Stimulated activated naive CD8-positive, alpha-beta T cell treated with anti-CD3 and anti-CD28 coated beads, Interleukin-15, amount 100 ng/mL, for 72 hours (primary cell): Measurements from ENCODE around the gene MRPS35.
"Not testable (repeated sequence)": the region's sequence is repeated elsewhere in the genome, so short reads cannot be mapped to it uniquely, and the experiment has no call there.

Experiments used
- ATAC-seq: fragments of 150-1000 bp; cut with Tn5 transposase; 2 replicates; pipeline ENCODE4 v1.10.0; 2021; ENCODE audit warnings: mild to moderate bottlenecking, moderate library complexity
- DNase-seq, 2 donors: peaks; one replicate each; pipeline ENCODE4 v3.0.0; 2021 to 2022
- H3K27ac Mint-ChIP-seq, 2 donors: one replicate each; pipeline ENCODE4 v1.8.0; 2022; ENCODE audit warnings: mild to moderate bottlenecking in 2 of 2, mixed read lengths in 2 of 2, moderate library complexity in 2 of 2
- H3K27me3 Mint-ChIP-seq: one replicate; pipeline ENCODE4 v1.8.0; 2022; ENCODE audit warnings: mixed read lengths
- H3K4me1 Mint-ChIP-seq: one replicate; pipeline ENCODE4 v1.8.0; 2022; ENCODE audit warnings: mild to moderate bottlenecking, mixed read lengths
- H3K4me3 Mint-ChIP-seq, 2 donors: one replicate each; pipeline ENCODE4 v1.8.0; 2022; ENCODE audit warnings: mild to moderate bottlenecking in 2 of 2, mixed read lengths in 2 of 2, moderate library complexity in 1 of 2
- H3K9me3 Mint-ChIP-seq, 2 donors: one replicate each; pipeline ENCODE4 v1.8.0; 2022; ENCODE audit warnings: mixed read lengths in 2 of 2

Gene MRPS35

DNA sequence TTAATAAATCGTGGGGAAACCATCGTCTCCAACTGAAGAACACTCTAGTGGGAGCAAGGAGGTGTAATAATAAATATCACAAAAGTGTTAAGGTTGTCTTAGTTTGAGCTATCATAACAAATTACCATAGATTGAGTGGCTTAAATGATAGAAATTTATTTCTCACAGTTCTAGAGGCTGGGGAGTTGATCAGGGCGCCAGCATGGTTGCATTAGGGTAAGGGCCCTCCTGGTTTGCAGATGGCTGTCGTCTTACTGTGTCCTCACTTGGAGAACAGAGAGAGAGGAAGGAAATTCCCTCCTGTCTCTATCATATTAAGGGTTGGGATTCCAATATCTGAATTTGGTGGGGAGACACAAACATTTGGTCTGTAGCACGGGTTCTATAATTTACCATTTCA lies 33.0 kb downstream of the MRPS35 start:
- peaks cover 18% of the 10 kb centered on the region for H3K4me1 Mint-ChIP-seq
- H3K4me3 Mint-ChIP-seq, result no peak overlapping the region
- no peak for DNase-seq
- ATAC-seq, result no peak
- H3K9me3 Mint-ChIP-seq, result no peaks in the 10 kb centered on the region
- H3K27me3 Mint-ChIP-seq, result no peaks in the 10 kb centered on the region
- peak overlapping the region in 1 of 2 donors; percentile 42 for H3K27ac Mint-ChIP-seq

DNA sequence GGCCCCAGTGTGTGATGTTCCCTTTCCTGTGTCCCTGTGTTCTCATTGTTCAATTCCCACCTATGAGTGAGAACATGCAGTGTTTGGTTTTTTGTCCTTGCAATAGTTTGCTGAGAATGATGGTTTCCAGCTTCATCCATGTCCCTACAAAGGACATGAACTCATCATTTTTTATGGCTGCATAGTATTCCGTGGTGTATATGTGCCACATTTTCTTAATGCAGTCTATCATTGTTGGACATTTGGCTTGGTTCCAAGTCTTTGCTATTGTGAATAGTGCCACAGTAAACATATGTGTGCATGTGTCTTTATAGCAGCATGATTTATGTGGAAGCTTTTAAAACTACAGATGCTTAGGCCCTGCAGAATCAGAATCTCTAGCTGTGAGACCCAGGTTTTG lies 35.1 kb downstream of the MRPS35 start:
- not testable (repeated sequence) for H3K4me1 Mint-ChIP-seq, H3K9me3 Mint-ChIP-seq, H3K27me3 Mint-ChIP-seq, DNase-seq, H3K4me3 Mint-ChIP-seq, ATAC-seq, H3K27ac Mint-ChIP-seq

DNA sequence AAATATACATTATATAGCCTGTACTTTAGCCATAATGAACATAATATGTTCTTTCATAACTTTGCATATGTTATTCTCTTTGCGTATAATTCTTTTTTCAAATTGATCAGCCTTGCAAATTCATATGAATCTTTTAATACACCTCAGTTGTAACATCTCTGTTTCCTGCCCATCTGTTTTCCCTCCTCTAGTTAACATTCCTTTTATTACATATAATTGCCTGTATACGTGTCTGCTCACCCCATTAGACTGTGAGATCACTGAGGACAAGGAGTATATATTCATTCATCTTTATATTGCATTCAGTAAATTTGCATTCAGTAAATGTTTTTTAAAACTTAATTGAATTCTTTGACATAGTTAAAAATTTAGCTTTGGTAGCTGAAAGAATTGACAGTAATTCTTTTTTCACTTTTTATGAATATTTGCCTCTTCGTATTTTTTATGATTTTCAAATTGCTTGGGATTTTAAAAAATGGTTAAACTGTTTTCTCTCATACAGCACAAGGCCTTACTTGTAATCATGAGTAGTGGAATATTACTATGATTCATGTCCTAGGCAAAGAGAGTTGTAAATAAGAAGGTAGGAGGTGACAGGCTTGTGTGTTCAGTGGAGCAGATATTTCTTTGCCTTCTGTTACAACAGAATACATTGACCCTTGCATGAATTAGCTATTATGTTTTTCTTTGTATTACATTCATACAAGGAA lies 36.6 kb downstream of the MRPS35 start:
- peaks cover 6% of the 10 kb centered on the region for H3K4me1 Mint-ChIP-seq
- H3K27me3 Mint-ChIP-seq, result no peaks in the 10 kb centered on the region
- DNase-seq (no peak), ATAC-seq (no peak)
- H3K4me3 Mint-ChIP-seq, result no peak overlapping the region
- no peak overlapping the region for H3K27ac Mint-ChIP-seq
- H3K9me3 Mint-ChIP-seq, result no peaks in the 10 kb centered on the region

DNA sequence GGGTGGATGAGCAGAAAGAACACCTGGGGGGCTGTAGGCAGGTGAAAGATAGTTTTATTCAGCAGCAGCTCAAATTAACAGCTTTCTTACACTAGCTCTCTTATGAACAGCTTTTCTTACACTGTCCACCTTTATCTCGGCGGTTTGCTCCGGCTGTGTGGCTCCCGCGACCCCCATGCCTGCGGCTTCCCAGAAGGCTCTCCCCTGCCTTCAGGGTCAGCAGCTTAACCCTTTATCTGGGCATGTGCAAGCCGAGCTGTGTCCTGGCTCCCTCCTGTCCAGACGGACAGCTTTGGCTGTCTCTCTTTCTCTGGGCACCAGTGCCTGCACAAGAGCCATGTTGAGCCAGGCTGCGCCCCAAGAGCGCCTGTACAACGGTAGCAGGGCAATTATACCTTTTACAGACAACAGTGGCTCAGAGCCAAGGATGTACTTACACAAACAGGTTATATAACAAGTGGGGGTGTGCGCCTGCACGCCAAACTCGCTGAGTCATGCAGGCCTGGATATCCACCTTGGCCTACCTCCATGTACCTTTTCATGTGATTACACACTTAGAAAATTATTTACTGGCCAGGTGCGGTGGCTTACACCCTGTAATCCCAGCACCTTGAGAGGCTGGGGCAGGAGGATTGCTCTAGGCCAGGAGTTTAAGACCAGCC lies 40.9 kb downstream of the MRPS35 start:
- no peaks in the 10 kb centered on the region for H3K27me3 Mint-ChIP-seq
- ATAC-seq (no peak), DNase-seq (no peak)
- H3K4me3 Mint-ChIP-seq, result no peak overlapping the region
- H3K4me1 Mint-ChIP-seq, result peaks cover 5% of the 10 kb centered on the region
- H3K9me3 Mint-ChIP-seq, result no peaks in the 10 kb centered on the region
- peak overlapping the region in 1 of 2 donors; percentile 57 for H3K27ac Mint-ChIP-seq

DNA sequence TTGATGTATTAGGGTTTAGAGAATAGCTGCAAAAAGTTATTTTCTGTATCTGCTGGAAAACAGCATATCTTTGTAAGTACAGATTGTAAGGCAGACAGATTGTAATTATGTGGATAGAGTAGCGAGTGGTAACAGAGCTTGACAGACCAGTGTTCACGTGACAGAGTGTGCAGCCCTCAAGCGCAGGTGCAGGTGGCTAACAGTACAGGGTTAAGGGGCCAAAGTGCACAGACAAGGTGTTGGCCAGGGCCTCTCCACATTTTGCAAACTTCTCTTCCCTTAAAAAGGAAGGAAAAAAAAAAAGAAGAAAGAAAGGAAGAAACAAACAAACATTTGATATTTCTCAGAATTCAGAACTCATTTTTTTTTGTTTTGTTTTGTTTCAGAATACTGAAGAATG lies 44.2 kb downstream of the MRPS35 start:
- Mint-ChIP-seq H3K4me1 (no peaks in the 10 kb centered on the region), H3K9me3 (no peaks in the 10 kb centered on the region), H3K27me3 (no peaks in the 10 kb centered on the region), H3K27ac (peak overlapping the region in 1 of 2 donors; percentile 15), H3K4me3 (no peak overlapping the region)
- ATAC-seq (no peak), DNase-seq (no peak)

DNA sequence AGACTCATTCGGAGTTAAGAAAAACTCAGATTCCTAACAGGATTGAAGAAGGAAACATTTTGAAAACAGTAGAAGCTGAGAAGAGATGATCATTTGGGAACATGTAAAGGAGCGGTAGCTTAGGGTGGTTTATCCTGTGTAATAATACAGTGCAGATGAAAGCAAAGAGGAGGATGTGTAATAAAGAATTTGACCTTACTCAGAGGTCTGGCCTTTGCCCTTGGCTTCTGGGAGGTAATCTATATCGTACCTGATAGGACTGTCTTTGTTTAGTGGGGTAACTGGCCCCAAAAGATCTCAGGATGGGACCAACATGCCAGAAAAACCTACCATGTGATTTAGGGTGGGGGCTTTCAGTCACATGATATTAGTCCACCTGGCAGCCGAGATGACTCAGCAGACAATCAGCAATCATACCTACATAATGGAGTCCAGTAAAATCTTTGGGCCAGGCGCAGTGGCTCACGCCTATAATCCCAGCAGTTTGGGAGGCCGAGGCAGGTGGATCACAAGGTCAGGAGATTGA lies 46.1 kb downstream of the MRPS35 start:
- no peaks in the 10 kb centered on the region for H3K9me3 Mint-ChIP-seq
- no peaks in the 10 kb centered on the region for H3K27me3 Mint-ChIP-seq
- H3K27ac Mint-ChIP-seq, result peak overlapping the region in 1 of 2 donors; percentile 12
- no peak for DNase-seq
- no peak overlapping the region for H3K4me3 Mint-ChIP-seq
- ATAC-seq, result no peak
- H3K4me1 Mint-ChIP-seq, result no peaks in the 10 kb centered on the region

DNA sequence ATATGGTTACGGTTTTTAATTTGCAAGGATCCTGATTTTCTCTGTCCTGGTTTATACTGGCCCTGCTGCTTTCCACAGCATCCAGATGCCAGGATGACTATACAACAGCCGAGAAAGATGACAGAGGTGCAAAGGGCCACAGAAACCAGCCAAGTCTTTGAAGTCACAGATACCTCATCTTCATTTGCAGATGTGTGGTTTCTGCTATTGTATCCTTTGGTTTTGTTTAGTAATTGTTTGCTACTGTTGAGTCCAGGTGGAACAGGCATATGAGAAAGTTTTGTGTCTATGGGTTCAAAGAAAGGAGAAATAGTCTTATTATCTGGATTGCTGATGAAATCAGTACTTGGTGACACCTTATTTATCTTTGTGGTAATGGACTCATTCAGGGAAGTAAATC lies 52.1 kb downstream of the MRPS35 start:
- H3K27me3 Mint-ChIP-seq, result no peaks in the 10 kb centered on the region
- DNase-seq, result peak in 1 of 2 donors; percentile 62
- no peak overlapping the region for H3K27ac Mint-ChIP-seq
- ATAC-seq, result peak; percentile 97
- H3K4me3 Mint-ChIP-seq, result no peak overlapping the region
- no peaks in the 10 kb centered on the region for H3K9me3 Mint-ChIP-seq
- H3K4me1 Mint-ChIP-seq, result peaks cover 9% of the 10 kb centered on the region

DNA sequence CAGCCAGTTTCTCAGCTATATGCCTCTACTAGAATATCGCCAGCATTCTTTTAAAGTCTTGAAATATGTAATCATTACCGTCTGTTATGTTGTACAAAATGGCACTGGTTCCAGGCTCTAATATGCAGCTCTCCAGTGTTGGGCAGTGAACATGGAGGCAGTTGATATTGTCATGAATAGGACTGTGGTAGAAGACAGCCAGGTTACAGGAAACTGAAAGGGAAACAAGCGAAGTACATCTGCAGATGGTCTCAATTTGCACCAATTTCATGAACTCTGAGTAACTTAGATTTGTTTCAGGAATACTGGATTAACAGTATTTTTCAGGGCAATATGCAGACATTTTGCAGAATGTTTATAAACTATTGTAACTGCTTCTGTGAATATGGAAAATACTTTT lies 56.0 kb downstream of the MRPS35 start:
- DNase-seq, result no peak
- Mint-ChIP-seq H3K9me3 (no peaks in the 10 kb centered on the region), H3K27me3 (no peaks in the 10 kb centered on the region), H3K4me3 (no peak overlapping the region), H3K27ac (no peak overlapping the region), H3K4me1 (peaks cover 16% of the 10 kb centered on the region)
- ATAC-seq, result no peak

DNA sequence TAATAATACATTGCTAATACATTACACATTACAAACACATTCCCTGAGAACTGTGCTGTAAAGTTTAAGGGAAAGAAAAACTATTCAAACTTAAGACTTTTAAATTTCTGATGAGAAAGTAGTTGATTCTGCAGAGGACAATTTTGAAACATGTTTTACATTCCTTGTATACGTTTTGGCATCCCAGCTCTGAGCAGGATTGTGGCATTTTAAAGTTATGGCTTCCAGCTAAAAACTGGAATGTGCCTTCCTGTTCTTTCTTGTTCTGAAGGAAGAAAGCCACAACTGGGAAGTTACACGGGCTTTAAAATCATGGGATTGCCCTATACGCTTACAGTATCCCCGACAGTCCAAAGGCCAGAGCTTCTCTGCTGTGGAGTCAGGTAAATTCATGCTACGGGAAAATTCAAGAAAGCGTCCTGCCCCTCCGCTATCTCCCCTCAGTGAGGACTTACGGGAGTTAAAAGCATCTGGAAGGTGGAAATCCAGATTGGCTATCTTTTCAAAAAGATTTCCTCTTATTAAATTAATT lies 58.6 kb downstream of the MRPS35 start:
- Mint-ChIP-seq H3K4me1 (peaks cover 18% of the 10 kb centered on the region), H3K4me3 (no peak overlapping the region), H3K27ac (no peak overlapping the region), H3K9me3 (no peaks in the 10 kb centered on the region), H3K27me3 (no peaks in the 10 kb centered on the region)
- ATAC-seq, result no peak
- DNase-seq, result no peak

DNA sequence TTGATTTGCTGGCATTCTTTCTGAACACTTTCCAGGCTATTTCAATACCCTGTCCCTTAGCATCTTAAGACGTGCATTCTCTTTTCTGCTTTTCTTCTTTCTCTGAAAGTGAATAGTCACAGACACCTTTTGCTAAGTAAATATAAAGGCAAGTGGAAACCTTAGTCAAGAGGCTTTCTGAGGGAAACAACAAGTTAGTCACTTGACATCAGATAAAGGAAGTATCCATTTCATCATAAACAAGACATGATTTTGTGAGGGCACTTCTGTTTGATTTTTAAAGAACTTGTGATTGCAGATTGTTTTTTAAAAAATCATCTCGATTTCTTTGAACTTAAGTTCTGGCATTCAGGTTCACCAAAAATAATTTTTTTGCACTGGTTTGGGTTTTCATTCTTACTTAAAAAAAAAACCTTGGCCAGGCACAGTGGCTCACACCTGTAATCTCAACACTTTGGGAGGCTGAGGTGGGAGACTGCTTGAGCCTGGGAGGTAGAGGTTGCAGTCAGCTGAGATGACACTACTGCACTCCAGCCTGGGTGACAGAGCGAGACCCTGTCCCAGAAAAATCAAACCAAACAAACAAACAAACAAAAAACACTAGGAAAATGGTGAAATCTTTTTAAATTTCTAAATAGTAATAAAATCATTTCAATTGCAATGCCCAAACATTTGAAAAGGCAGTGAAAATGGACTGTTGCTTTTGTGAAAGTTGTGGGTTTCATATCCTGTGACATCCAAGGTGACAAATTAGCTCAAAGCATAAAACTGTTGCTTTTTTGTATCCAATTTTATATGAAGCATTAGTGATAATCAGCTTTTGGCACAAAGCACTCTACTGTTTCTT lies 61.1 kb downstream of the MRPS35 start:
- ATAC-seq, result no peak
- Mint-ChIP-seq H3K9me3 (no peaks in the 10 kb centered on the region), H3K4me3 (no peak overlapping the region), H3K27me3 (no peaks in the 10 kb centered on the region), H3K4me1 (peaks cover 18% of the 10 kb centered on the region), H3K27ac (no peak overlapping the region)
- no peak for DNase-seq

DNA sequence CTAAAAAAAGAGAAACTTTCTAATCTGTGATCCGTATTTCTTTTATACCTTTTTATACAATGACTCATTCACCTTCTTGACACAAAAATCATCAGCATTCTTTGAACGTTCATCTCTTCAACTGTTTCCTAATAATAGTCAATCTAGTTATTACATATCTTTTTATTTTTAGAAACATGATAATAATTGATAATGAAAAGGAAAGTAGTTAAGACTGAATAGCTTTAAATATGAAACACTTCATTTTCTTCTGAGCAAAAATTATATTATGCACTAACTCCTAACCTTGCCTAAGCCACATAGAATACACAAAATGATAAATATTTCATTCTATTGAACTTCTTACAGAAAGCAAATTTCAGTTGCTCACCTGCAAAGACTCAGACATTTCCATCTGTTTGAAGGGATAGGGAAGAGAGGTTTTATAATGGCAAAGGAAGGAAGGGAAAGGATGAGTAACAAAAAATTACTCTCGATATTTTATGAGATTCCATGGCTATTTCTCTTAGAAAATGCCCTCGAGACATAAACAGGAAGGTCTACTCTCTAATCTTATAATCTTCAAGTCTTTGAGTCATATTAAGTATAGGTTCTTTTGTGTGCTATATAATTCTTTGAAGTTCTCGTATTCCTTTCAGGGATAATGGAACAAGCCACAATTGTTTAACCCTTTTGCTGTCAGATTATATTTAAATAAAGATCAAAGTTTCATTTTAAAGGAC lies 61.9 kb downstream of the MRPS35 start:
- no peak overlapping the region for H3K27ac Mint-ChIP-seq

DNA sequence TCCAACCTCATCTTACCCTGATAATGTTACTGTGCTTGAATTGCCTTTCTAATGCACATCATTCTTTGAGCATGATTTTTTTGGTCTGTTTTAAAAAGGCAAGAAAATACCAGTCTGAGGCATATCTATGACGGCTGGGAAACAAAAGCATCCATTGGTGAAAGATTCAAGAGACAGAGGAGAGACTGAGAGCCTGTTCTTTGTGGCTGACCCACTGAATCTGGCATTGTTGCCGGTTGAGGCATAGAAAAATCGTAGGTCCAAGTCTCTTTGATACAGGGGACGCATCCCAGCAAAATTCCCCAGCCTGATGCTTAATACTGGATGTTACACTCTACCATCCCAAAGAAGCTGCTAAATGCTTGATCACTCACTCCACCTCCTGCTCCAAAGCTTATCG lies 66.5 kb downstream of the MRPS35 start:
- DNase-seq (no peak), ATAC-seq (no peak)
- Mint-ChIP-seq H3K4me3 (no peak overlapping the region), H3K9me3 (no peaks in the 10 kb centered on the region), H3K27me3 (no peaks in the 10 kb centered on the region), H3K4me1 (peaks cover 34% of the 10 kb centered on the region), H3K27ac (no peak overlapping the region)

More for the DNA sequence above, 61.9 kb downstream of the MRPS35 start:
- peaks cover 18% of the 10 kb centered on the region for H3K4me1 Mint-ChIP-seq
- H3K4me3 Mint-ChIP-seq, result no peak overlapping the region
- DNase-seq (no peak), ATAC-seq (no peak)
- H3K9me3 Mint-ChIP-seq, result no peaks in the 10 kb centered on the region
- no peaks in the 10 kb centered on the region for H3K27me3 Mint-ChIP-seq

DNA sequence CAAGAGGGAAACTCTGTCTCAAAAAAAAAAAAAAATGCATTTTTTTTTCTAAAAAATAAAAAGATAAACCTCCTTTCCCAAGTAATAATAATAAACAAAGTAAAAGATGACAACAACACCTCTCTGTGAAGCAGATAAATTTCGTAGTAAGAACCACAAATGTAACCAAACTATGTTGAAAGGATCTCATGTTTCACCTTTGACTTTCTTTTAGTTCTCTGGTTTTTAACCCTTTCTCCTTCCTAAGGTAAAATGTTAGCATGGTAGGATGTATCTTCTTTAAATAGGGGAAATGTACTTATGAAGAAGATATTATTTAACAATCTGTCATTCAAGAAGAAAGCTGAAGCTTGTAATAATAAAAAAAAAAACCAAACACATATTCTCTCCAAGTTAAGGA lies 67.6 kb downstream of the MRPS35 start:
- DNase-seq (no peak), ATAC-seq (no peak)
- Mint-ChIP-seq H3K9me3 (no peaks in the 10 kb centered on the region), H3K4me1 (peaks cover 37% of the 10 kb centered on the region), H3K4me3 (peak overlapping the region in 1 of 2 donors; percentile 17), H3K27ac (no peak overlapping the region), H3K27me3 (no peaks in the 10 kb centered on the region)

DNA sequence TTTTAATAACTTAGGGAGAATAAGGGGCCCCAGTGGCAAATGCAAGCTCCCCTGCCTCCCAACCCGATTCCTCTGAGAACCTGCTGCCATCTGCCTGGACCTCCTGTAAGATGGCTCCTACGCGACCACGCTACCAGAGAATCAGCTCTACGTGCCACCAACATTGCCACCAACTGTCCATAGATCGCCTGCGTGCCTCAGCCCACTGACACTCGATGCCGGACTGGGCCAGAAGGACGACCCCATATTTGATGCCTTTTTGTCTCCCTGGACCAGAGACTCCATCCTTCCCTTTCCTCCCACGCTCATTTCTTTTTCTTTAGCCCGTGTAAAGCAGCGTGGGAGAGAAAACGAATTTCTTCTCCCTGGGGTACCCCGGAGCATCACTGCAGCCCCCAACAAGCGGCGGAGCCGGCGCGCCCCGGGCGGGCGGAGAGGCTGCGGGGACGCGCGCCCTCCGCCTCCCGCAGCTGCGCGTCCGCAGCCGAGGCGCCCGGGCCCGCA lies 68.8 kb downstream of the MRPS35 start:
- no peaks in the 10 kb centered on the region for H3K27me3 Mint-ChIP-seq
- peaks cover 38% of the 10 kb centered on the region for H3K4me1 Mint-ChIP-seq
- no peak for DNase-seq

More for the DNA sequence above, 68.8 kb downstream of the MRPS35 start:
- Mint-ChIP-seq H3K9me3 (no peaks in the 10 kb centered on the region), H3K27ac (peak overlapping the region; percentile 82 to 94), H3K4me3 (peak overlapping the region; percentile 83 to 88)
- ATAC-seq, result peak; percentile 63
